MM.1S (cell line): ENCODE measurements around the gene KAT2B.

Experiments used
- DNase-seq: peaks from one replicate; pipeline ENCODE4 v3.0.0-alpha.2; 2015
- H2AFZ ChIP-seq: fragments of 300-600 bp; sonication (generic); 2 replicates; pipeline ENCODE4 v1.6.0; 2016; ENCODE audit warnings: antibody characterized with exemption, low read length
- H3F3A ChIP-seq: fragments of 300-600 bp; sonication (generic); 2 replicates; pipeline ENCODE4 v1.6.1; 2016; ENCODE audit warnings: mild to moderate bottlenecking, antibody characterized with exemption, low read length, moderate library complexity, mixed read lengths; ENCODE audit not compliant: insufficient read depth
- H3K27ac ChIP-seq: fragments of 300-600 bp; sonication (generic); 2 replicates; pipeline ENCODE4 v1.5.1; 2016; ENCODE audit warnings: mild to moderate bottlenecking, low read length
- H3K27me3 ChIP-seq: fragments of 300-600 bp; sonication (generic); replicated peaks from 2 replicates; pipeline ENCODE4 v1.6.0; 2016; ENCODE audit warnings: low read length; ENCODE audit not compliant: insufficient read depth
- H3K36me3 ChIP-seq: fragments of 300-600 bp; sonication (generic); replicated peaks from 2 replicates; pipeline ENCODE4 v1.6.1; 2016; ENCODE audit warnings: mild to moderate bottlenecking, low read length, mixed read lengths; ENCODE audit not compliant: insufficient read depth
- H3K4me1 ChIP-seq: fragments of 300-600 bp; sonication (generic); 2 replicates; pipeline ENCODE4 v1.6.1; 2016; ENCODE audit warnings: low read length, mixed read lengths
- H3K4me2 ChIP-seq: fragments of 300-600 bp; sonication (generic); 2 replicates; pipeline ENCODE4 v1.6.0; 2016; ENCODE audit warnings: low read depth, low read length
- H3K4me3 ChIP-seq: fragments of 300-600 bp; sonication (generic); 2 replicates; pipeline ENCODE4 v1.5.1; 2016; ENCODE audit warnings: low read length, mixed read lengths
- H3K79me2 ChIP-seq: fragments of 300-600 bp; sonication (generic); 2 replicates; pipeline ENCODE4 v1.6.1; 2016; ENCODE audit warnings: mixed run types, low read length, mixed read lengths
- H3K9ac ChIP-seq: fragments of 300-600 bp; sonication (generic); 2 replicates; pipeline ENCODE4 v1.6.1; 2016; ENCODE audit warnings: low read length, mixed read lengths
- H3K9me2 ChIP-seq: fragments of 300-600 bp; sonication (generic); replicated peaks from 2 replicates; pipeline ENCODE4 v1.6.1; 2016; ENCODE audit warnings: mild to moderate bottlenecking, low read length, mixed read lengths; ENCODE audit not compliant: insufficient read depth
- H3K9me3 ChIP-seq: fragments of 300-600 bp; sonication (generic); replicated peaks from 2 replicates; pipeline ENCODE4 v1.6.1; 2016; ENCODE audit warnings: mild to moderate bottlenecking, low read length, mixed read lengths; ENCODE audit not compliant: insufficient read depth
- H4K20me1 ChIP-seq: fragments of 300-600 bp; sonication (generic); 2 replicates; pipeline ENCODE4 v1.6.1; 2016; ENCODE audit warnings: mild to moderate bottlenecking, low read length, moderate library complexity, mixed read lengths; ENCODE audit not compliant: insufficient read depth
- CTCF ChIP-seq: fragments of 300-600 bp; sonication (generic); IDR thresholded peaks from 2 replicates; pipeline ENCODE4 v1.5.1; 2016; ENCODE audit warnings: antibody characterized with exemption, low read length, mixed read lengths
- EZH2 ChIP-seq: fragments of 300-600 bp; sonication (generic); optimal IDR thresholded peaks from 2 replicates; pipeline ENCODE3; 2017; ENCODE audit warnings: low read depth, mild to moderate bottlenecking, antibody characterized with exemption, low read length, mixed read lengths
- EZH2phosphoT487 ChIP-seq: fragments of 300-600 bp; sonication (generic); IDR thresholded peaks from 2 replicates; pipeline ENCODE4 v1.6.1; 2018; ENCODE audit warnings: antibody characterized with exemption, low read length

Gene KAT2B

GRCh38 chr3:20078194-20078714 lies 38.0 kb downstream of the KAT2B start:
- no peak for DNase-seq
- no peaks in the 10 kb centered on the region for H3F3A ChIP-seq
- TF ChIP-seq EZH2 (no peak), EZH2phosphoT487 (no peak), CTCF (no peak)
- H3K27me3 ChIP-seq: no peaks in the 10 kb centered on the region
- H3K79me2 ChIP-seq: 0 out of 2 replicates have a peak, but pooled peaks cover 7% of the 10 kb centered on the region
- no peaks in the 10 kb centered on the region for H3K9me3 ChIP-seq
- H2AFZ ChIP-seq: no peak overlapping the region
- no peak overlapping the region for H3K4me2 ChIP-seq
- no peaks in the 10 kb centered on the region for H3K4me1 ChIP-seq
- no peaks in the 10 kb centered on the region for H3K9me2 ChIP-seq
- no peak overlapping the region for H3K27ac ChIP-seq
- no peaks in the 10 kb centered on the region for H4K20me1 ChIP-seq
- H3K9ac ChIP-seq: no peak overlapping the region
- no peaks in the 10 kb centered on the region for H3K36me3 ChIP-seq
- no peak overlapping the region for H3K4me3 ChIP-seq

- Histone ChIP-seq H3K9ac (no peak overlapping the region), H3F3A (no peaks in the 10 kb centered on the region), H3K9me2 (no peaks in the 10 kb centered on the region), H3K4me2 (no peak overlapping the region), H2AFZ (no peak overlapping the region), H4K20me1 (no peaks in the 10 kb centered on the region), H3K79me2 (0 out of 2 replicates have a peak, but pooled peaks cover 7% of the 10 kb centered on the region), H3K9me3 (no peaks in the 10 kb centered on the region), H3K4me3 (no peak overlapping the region), H3K4me1 (no peaks in the 10 kb centered on the region), H3K36me3 (no peaks in the 10 kb centered on the region), H3K27me3 (no peaks in the 10 kb centered on the region), H3K27ac (no peak overlapping the region)
- TF ChIP-seq EZH2: no peak
- TF ChIP-seq EZH2phosphoT487: no peak
- no peak for TF ChIP-seq CTCF
- no peak for DNase-seq
These were observed 39.4 kb downstream of the KAT2B start for GRCh38 chr3:20079621-20080020.

GRCh38 chr3:20080956-20081554 lies 40.8 kb downstream of the KAT2B start:
- no peaks in the 10 kb centered on the region for H3K36me3 ChIP-seq
- no peak overlapping the region for H3K4me2 ChIP-seq
- no peak overlapping the region for H3K27ac ChIP-seq
- DNase-seq: no peak
- H3K79me2 ChIP-seq: 0 out of 2 replicates have a peak, but pooled peaks cover 7% of the 10 kb centered on the region
- no peaks in the 10 kb centered on the region for H3F3A ChIP-seq
- H3K4me1 ChIP-seq: no peaks in the 10 kb centered on the region
- H3K9ac ChIP-seq: no peak overlapping the region
- H3K27me3 ChIP-seq: no peaks in the 10 kb centered on the region
- H3K9me2 ChIP-seq: no peaks in the 10 kb centered on the region
- no peak overlapping the region for H3K4me3 ChIP-seq
- H2AFZ ChIP-seq: no peak overlapping the region
- H3K9me3 ChIP-seq: no peaks in the 10 kb centered on the region
- TF ChIP-seq CTCF (no peak), EZH2 (no peak), EZH2phosphoT487 (no peak)
- H4K20me1 ChIP-seq: no peaks in the 10 kb centered on the region
